ENCODE data around the gene RACGAP1.

GRCh38 chr12:49972641-49973360 lies 52.5 kb downstream of the RACGAP1 start, which contains the start of gene AQP6:
- TF ChIP-seq CREB1 (CRISPR knock-in tag; IDR thresholded peaks at IDR 0.05; ENCODE audit: low read depth) (no peak), POLR2AphosphoS5 (IDR thresholded peaks at IDR 0.05; ENCODE audit: low read depth) (no peak), EZH2 (IDR thresholded peaks at IDR 0.05; ENCODE audit: low read depth, unreplicated experiment) (no peak), CTCF (conservative IDR thresholded peaks at IDR 0.05; ENCODE audit: low read depth in 2 of 2) (no peak), ETS1 (IDR thresholded peaks at IDR 0.05) (no peak), EZH2phosphoT487 (IDR thresholded peaks at IDR 0.05; ENCODE audit: unreplicated experiment) (no peak), NANOG (IDR thresholded peaks at IDR 0.05; ENCODE audit: borderline replicate concordance) (no peak), ZNF462 (CRISPR knock-in tag; IDR thresholded peaks at IDR 0.05) (no peak), ZNF114 (CRISPR knock-in tag; IDR thresholded peaks at IDR 0.05) (no peak)
- TF ChIP-seq, protein P1, sequence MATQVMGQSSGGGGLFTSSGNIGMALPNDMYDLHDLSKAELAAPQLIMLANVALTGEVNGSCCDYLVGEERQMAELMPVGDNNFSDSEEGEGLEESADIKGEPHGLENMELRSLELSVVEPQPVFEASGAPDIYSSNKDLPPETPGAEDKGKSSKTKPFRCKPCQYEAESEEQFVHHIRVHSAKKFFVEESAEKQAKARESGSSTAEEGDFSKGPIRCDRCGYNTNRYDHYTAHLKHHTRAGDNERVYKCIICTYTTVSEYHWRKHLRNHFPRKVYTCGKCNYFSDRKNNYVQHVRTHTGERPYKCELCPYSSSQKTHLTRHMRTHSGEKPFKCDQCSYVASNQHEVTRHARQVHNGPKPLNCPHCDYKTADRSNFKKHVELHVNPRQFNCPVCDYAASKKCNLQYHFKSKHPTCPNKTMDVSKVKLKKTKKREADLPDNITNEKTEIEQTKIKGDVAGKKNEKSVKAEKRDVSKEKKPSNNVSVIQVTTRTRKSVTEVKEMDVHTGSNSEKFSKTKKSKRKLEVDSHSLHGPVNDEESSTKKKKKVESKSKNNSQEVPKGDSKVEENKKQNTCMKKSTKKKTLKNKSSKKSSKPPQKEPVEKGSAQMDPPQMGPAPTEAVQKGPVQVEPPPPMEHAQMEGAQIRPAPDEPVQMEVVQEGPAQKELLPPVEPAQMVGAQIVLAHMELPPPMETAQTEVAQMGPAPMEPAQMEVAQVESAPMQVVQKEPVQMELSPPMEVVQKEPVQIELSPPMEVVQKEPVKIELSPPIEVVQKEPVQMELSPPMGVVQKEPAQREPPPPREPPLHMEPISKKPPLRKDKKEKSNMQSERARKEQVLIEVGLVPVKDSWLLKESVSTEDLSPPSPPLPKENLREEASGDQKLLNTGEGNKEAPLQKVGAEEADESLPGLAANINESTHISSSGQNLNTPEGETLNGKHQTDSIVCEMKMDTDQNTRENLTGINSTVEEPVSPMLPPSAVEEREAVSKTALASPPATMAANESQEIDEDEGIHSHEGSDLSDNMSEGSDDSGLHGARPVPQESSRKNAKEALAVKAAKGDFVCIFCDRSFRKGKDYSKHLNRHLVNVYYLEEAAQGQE (IDR thresholded peaks at IDR 0.05; ENCODE audit: unreplicated experiment): no peak

Measured in GM23338 (cell line).